NCI-H2227 (cell line): Measurements from ENCODE around the gene STK32C.
"Not testable (repeated sequence)": the region's sequence is repeated elsewhere in the genome, so short reads cannot be mapped to it uniquely, and the experiment has no call there.

Experiments
- DNase-seq: peaks from one replicate; lab custom pipeline; 2025; ENCODE audit not compliant: unreplicated experiment; lab: John Stamatoyannopoulos, UW

The STK32C gene

DNA sequence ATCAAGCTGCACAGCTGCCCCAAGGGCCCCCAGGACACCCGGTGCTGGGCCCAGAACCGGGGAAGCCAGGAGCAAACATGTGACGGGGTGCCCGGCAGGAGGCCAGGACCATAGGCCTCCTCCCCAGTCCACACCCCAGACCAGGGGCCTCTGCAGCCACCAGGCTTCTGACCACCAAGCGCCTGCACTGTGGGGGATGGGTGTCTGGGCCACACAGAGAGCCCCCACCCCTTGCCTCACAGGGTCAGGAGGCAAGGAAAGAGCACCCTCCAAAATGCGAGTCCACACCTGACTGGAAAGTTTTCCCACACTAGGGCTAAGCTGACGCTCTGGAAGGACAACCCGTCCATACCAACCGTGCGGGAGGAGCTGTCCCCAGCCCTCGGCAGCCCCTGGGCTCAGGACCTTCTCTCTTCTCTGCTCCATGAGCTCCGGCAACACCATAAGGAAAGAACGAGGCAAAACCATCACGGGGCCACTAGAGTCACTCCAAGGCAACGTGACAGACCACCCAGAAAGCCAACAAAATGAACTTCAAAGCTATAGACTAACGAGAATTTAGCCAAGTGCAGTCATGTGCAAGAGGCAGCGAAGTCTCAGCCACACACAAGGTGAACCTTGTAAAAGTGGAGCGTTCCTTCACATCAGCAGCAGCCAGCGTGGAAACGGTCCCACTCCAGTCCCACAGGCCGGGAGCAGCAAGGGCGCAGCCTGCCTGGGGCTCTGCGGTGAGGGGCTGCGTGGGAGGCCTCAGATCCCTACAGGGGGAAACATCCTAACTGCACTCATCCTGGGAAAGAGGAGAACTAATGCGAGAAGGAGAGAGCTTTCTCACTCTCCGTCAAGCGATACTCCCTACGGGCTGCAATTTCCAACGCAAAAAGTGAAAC lies 5.1 kb downstream of the STK32C start:
- no peak for DNase-seq

GRCh38 chr10:132301371-132302330 lies 6.1 kb downstream of the STK32C start:
- DNase-seq, result no peak

DNA sequence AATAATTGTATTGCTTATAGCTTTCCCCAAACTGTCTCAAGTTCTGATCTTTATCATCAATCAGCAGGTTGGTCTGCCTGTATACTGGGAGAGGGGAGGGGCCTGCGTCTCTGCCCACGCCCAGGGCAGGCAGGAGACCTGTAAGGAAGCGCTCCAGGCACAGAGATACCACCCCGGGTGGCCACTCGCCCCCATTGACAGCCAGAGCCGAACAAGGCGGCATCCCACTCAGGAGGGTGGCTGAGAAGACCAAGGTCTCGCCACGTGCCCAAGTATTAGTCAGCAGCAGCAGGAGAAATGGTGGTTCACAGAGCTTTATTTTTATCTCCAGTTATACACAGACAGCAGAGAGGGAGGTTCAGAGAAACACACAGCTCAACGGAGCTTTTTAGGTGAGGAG lies 7.2 kb downstream of the STK32C start:
- no peak for DNase-seq

GRCh38 chr10:132299371-132300336 lies 8.1 kb downstream of the STK32C start:
- no peak for DNase-seq

GRCh38 chr10:132298038-132298881 lies 9.5 kb downstream of the STK32C start:
- DNase-seq, result no peak

DNA sequence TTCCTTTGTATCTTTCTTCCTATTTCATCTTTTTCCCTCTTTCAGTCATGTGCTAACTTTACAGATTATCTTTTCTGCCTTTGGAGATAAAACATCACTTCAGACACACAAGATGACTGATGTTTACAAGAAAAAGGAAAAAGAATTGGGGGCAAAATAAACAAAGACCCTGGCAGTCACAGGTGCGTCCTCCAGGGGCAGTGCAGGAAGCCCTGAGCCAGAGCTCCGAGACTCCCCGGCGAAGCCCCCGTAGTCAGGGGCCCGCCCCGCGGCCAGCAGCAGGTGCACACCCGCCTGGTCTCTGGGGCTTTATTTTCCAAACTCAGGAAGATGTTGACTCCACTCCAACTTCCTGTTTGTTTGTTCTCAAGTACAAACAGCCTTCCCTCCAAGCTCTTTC lies 10.2 kb downstream of the STK32C start:
- DNase-seq, result no peak

DNA sequence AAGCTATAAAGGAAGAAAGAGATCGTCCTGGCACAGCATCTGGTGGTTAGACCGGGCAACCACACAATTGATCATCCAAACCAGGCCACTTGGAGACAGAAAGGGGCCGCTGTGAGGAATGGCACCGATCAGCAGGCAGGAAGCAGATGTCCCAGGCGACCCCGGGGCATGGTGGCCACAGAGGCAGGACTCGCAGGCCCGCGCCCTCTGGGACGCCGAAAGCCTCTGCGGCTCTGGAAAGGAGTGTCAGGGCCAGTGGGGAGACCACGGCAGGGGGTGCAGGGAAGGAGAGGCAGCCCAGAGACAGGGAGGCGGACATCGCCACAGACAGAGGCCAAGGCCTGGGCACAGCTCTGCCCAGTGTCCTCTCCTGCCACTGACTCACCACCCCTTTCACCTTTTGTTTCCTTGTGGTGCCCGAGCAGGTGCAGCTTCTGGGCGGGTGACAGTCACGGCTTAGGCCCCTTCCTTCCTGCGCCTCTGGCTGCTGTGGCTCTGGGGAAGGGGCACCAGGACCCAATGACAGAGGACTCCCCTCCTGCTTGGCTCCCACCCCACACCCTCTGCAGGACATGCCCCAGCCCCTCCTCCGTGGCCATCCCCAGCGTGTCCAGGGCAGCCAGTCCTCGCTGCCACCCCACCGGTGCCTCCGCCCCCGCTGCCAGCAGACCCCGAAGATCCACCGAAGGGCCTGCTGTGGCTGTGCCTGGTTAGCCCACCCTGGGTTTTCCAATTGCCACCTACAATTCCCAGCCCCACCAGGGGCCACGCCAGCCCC lies 10.9 kb downstream of the STK32C start:
- no peak for DNase-seq

DNA sequence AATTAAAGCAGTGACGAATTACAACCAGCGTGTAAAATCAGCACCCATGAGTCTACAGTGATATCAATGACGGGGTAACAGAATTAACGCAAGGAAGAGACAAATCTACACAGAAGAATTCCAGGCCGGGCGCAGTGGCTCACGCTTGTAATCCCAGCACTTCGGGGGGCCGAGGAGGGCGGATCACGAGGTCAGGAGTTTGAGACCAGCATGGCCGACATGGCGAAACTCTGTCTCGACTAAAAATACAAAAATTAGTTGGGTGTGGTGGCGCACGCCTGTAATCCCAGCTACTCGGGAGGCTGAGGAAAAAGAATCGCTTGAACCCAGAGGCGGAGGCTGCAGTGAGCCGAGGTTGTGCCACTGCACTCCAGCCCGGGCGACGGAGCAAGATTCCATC lies 12.3 kb downstream of the STK32C start:
- not testable (repeated sequence) for DNase-seq

DNA sequence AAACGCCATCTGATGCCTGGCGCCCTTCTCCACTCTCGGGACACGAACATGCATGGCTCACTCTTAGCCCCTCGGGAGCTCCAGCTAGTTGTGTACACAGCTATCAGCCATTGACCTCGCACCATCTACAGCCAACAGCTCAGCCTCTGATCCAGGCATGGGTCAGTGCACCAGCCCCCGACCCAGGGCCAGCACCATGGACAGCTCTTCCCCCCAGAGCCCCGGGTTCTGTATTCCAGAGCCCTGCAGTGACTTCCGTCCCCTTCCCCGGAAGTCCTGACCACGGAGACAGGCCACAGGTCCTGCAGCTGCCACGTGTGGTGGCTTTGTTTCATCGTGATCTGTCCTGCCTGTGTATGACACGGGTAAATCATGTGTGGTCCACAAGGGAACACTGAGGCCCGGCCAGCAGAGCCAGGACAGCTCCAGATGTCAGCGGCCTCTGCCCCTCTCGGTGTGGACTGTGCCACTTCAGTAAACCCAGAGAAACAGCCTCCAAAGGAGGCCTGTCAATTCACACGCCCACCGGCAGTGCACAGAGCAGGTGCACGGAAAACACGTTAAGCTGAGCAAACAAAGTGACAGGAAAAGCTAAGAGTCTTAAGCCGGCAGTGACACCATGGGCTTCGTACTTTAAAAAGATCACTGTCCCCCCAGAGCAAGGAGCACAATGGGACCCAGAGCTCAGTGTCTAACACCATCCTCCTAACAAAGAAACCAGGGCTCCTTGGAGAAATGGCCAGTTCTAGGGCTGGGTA lies 13.0 kb downstream of the STK32C start:
- no peak for DNase-seq

- DNase-seq, result no peak
Observed at GRCh38 chr10:132293813-132294520, 13.8 kb downstream of the STK32C start.

- DNase-seq, result no peak
Observed at GRCh38 chr10:132293201-132293812, 14.4 kb downstream of the STK32C start.

DNA sequence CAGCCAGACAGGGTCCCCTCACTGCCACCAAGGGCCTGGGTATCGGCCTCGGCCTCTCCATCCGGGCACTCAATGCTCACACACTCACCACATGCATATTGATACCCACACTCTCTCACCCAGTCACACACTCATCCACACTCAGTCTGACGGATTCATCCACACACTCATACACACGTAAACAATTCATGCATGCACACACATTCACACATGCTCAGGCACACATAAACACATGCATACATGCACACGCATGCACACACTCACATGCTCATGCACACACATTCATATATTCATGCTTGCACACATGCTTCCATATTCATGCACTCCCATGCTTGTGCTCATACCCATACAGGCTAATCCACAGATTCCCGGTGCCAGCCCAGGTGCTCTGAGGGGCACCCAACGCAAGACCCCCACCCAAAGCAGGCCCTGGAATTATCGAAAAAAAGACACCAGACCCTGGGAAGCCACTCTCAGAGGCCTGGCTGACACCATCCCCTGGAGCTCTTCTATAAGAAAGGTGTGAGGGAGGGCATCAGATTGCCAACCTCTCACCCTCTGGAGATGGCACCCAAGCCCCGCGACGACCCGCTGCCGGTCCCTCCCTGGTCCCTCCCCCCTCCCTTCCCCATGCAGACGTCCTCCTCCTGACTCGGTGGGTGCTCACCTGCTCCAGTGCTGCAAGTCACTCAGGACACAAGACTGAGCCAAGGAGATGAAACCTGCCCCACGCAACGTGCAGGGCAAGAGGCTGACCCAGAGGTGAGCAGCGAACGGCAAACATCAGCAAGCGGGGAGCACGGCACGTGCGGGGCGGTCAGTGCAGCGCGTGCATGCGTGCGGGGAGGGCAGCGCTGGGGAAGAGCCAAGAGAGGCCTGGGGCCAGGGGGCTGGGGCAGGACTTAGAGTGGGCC lies 15.2 kb downstream of the STK32C start:
- DNase-seq, result no peak

- no peak for DNase-seq
Observed at GRCh38 chr10:132291826-132292225, 15.9 kb downstream of the STK32C start.

DNA sequence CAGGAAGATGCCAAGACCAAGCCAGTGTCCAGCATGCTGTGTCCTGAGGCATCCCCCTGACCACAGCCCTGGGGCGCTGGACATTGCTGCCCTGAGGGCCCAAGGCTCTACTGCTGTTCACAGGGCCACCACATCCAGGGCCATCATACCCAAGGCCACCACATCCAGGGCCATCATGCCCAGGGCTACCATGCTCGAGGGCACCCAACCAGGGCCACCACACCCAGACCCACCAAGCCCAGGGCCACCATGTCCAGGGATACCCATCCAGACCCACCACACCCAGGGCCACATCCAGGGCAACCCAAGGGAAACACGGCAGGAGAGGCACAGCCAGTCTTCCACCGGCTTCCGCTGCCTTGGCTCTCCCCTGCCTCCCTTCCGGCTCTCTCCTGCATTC lies 17.1 kb downstream of the STK32C start:
- no peak for DNase-seq

DNA sequence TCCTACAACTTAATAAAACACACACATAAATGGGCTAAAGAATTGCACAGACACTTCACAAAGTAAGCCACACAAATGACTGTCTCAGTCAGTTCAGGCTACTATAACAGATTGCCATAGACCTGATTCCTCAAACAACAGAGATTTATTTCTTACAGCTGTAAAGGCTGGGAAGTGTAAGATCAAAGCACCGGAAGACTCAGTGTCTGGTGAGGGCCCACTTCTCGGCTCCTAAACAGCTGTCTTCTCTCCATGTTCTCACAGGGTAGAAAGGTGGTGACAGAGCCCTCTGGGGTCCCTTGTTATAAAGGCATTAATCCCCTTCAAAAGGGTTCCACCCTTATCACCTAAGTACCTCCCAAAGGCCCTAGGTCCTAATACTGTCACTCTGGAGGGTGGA lies 18.3 kb downstream of the STK32C start:
- DNase-seq, result no peak
